Stimulated activated naive B cell treated with anti-CD40 and anti-IgM and Interleukin-4, amounts not matched to agents 10 μg/mL and 1 μg/mL and 100 μg/mL, for 72 hours (primary cell): ENCODE results near the gene SLC25A41.
"Not testable (repeated sequence)": the region's sequence is repeated elsewhere in the genome, so short reads cannot be mapped to it uniquely, and the experiment has no call there.

Experiments used
- ATAC-seq, 2 donors: fragments of 150-1000 bp; cut with Tn5 transposase; replicated peaks; 2 replicates each; pipeline ENCODE4 v1.10.0; 2021; ENCODE audit warnings: moderate library complexity in 1 of 2
- DNase-seq: peaks from one replicate; pipeline ENCODE4 v3.0.0; 2021
- H3K27ac Mint-ChIP-seq: one replicate; pipeline ENCODE4 v1.8.0; 2022; ENCODE audit warnings: mild to moderate bottlenecking, mixed read lengths
- H3K27me3 Mint-ChIP-seq, 2 donors: one replicate each; pipeline ENCODE4 v1.8.0; 2022; ENCODE audit warnings: mixed read lengths in 2 of 2
- H3K36me3 Mint-ChIP-seq, 2 donors: one replicate each; pipeline ENCODE4 v1.8.0; 2022; ENCODE audit warnings: mixed read lengths in 2 of 2, mild to moderate bottlenecking in 1 of 2
- H3K4me1 Mint-ChIP-seq, 2 donors: one replicate each; pipeline ENCODE4 v1.8.0; 2022; ENCODE audit warnings: mixed read lengths in 2 of 2, mild to moderate bottlenecking in 1 of 2
- H3K4me3 Mint-ChIP-seq, 2 donors: one replicate each; pipeline ENCODE4 v1.8.0; 2022; ENCODE audit warnings: mild to moderate bottlenecking in 2 of 2, mixed read lengths in 2 of 2, moderate library complexity in 1 of 2
- H3K9me3 Mint-ChIP-seq, 2 donors: one replicate each; pipeline ENCODE4 v1.8.0; 2022; ENCODE audit warnings: mixed read lengths in 2 of 2, mild to moderate bottlenecking in 1 of 2

SLC25A41 gene

DNA sequence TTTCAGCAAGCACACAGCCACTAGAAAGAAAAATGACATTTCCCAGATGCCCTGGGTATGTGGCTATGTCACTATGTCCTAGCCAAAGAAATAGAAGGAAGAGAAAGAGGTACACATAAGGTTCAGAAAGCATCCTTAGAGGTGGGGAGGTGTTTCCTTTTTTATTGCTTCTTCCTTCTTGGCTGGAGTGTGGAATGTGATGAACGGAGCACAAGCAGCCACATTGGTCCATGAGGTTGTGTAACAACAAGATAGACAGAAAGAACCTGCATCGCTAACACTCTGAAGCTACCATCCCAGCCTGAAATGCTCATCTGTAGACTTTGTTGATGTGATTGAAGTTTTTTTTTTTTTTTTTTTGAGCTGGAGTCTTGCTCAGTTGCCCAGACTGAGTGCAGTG, 19.3 kb upstream of the SLC25A41 start:
- Mint-ChIP-seq H3K27me3 (no peaks in the 10 kb centered on the region), H3K27ac (no peak overlapping the region), H3K9me3 (peaks cover 0 to 7% of the 10 kb centered on the region in 2 donors), H3K36me3 (peaks cover 23 to 44% of the 10 kb centered on the region in 2 donors), H3K4me3 (no peak overlapping the region), H3K4me1 (peaks cover 7% of the 10 kb centered on the region in 2 donors)
- no peak for DNase-seq
- no peak for ATAC-seq

DNA sequence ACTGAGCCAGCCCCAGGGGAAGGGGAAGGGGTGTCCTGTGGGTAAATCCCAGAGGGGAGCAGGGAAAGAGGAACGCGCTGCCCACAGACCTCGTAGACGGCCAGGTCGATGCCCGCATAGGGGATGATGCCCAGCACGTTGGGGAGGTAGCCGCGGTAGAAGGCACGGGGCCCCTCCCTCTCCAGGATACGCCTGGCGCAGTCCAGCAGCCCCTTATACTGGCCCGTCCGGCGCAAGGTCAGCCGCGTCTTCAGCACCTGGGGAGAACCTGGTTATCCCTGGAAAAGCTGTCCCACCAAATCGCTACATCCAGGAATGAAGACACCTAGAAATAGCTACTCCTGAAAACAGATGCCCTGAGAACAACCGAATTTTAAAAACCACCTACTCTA, 18.7 kb upstream of the SLC25A41 start:
- Mint-ChIP-seq H3K27ac (no peak overlapping the region), H3K36me3 (peaks cover 23 to 44% of the 10 kb centered on the region in 2 donors)

GRCh38 chr19:6451583-6452222, 18.1 kb upstream of the SLC25A41 start:
- Mint-ChIP-seq H3K4me3 (no peak overlapping the region), H3K9me3 (peaks cover 0 to 7% of the 10 kb centered on the region in 2 donors), H3K4me1 (peaks cover 0 to 5% of the 10 kb centered on the region in 2 donors), H3K27ac (no peak overlapping the region), H3K36me3 (peaks cover 23 to 46% of the 10 kb centered on the region in 2 donors), H3K27me3 (no peaks in the 10 kb centered on the region)
- no peak for DNase-seq
- peak; percentile 53 to 57 for ATAC-seq

More for the DNA sequence above, 18.7 kb upstream of the SLC25A41 start:
- ATAC-seq (no peak), DNase-seq (no peak)
- Mint-ChIP-seq H3K9me3 (peaks cover 0 to 7% of the 10 kb centered on the region in 2 donors), H3K27me3 (no peaks in the 10 kb centered on the region), H3K4me3 (no peak overlapping the region), H3K4me1 (peaks cover under 1 to 5% of the 10 kb centered on the region in 2 donors)

- Mint-ChIP-seq H3K27ac (no peak overlapping the region), H3K36me3 (peaks cover 21 to 50% of the 10 kb centered on the region in 2 donors), H3K4me1 (peaks cover 0 to 5% of the 10 kb centered on the region in 2 donors), H3K27me3 (no peaks in the 10 kb centered on the region), H3K9me3 (peaks cover 0 to 7% of the 10 kb centered on the region in 2 donors), H3K4me3 (no peak overlapping the region)
- ATAC-seq (no peak), DNase-seq (no peak)
These were observed 16.6 kb upstream of the SLC25A41 start for GRCh38 chr19:6450166-6450565.

DNA sequence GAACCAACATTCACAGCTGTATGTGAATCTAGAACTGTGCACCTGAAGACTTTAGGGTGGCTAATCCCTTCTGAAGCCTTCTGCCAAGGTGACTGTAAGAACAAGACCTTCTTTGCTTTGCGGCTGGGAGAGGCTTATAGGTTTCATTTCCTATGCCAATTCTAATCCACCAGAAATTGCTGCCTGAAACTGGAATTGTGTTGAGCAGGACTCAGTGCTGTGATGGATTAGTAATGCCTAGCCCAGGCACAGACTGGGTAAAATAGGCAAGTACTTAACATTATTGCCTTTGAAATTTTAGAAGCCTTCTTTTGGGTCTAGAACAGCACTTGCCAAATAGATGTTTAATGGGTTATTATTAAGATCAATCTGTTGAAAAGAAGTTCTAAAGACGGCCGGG, 14.5 kb upstream of the SLC25A41 start:
- Mint-ChIP-seq H3K27ac (no peak overlapping the region), H3K4me1 (peaks cover 0 to 5% of the 10 kb centered on the region in 2 donors), H3K9me3 (no peaks in the 10 kb centered on the region), H3K27me3 (no peaks in the 10 kb centered on the region), H3K4me3 (no peak overlapping the region), H3K36me3 (peaks cover 10 to 32% of the 10 kb centered on the region in 2 donors)
- ATAC-seq (no peak), DNase-seq (no peak)

DNA sequence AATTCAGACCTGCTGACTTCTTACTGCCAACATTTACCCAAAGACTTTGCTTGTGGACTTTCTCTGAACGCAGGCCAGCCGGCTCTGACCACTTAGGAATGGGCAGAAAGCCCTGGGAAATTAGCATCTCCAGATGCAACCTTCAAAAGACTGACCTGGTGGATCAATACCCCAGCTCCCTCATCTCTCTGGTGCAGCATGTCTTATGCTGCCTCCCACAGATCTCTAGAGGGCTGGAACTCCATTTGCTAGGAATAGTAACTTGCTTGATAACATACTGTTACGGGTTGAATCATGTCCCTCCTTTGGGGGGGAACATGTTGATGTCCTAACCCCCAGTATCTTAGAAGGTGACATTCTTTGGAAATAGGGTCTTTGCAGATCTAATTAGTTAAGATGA, 12.9 kb upstream of the SLC25A41 start:
- Mint-ChIP-seq H3K4me3 (no peak overlapping the region), H3K27ac (no peak overlapping the region), H3K27me3 (no peaks in the 10 kb centered on the region), H3K36me3 (peaks cover 10 to 26% of the 10 kb centered on the region in 2 donors), H3K9me3 (no peaks in the 10 kb centered on the region), H3K4me1 (peaks cover 0 to 2% of the 10 kb centered on the region in 2 donors)
- DNase-seq (no peak), ATAC-seq (no peak)

DNA sequence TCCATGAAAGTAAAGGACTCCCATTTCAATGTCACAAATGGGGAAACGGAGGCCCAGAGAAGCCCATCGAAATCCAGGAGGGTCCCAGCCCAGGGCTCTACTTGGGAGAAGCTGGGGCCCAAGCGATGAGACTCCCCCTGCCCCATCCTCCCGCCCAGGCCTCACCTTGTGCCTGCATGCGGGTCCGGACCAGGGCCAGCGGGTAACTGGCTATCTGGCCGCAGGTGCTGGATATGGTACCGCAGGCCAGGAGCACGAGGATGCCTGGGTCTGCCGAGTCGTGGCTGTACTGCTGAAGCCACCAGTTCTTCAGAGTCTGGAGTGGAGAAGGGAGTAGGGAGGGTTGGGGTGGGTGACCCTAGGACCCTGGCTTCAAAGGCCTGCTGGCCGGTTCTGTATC, 10.4 kb upstream of the SLC25A41 start:
- ATAC-seq (no peak), DNase-seq (no peak)
- no peak overlapping the region for H3K4me3 Mint-ChIP-seq
- peaks cover 9 to 26% of the 10 kb centered on the region in 2 donors for H3K36me3 Mint-ChIP-seq
- no peaks in the 10 kb centered on the region for H3K9me3 Mint-ChIP-seq
- H3K27ac Mint-ChIP-seq, result no peak overlapping the region
- H3K4me1 Mint-ChIP-seq, result no peaks in the 10 kb centered on the region
- H3K27me3 Mint-ChIP-seq, result no peaks in the 10 kb centered on the region

DNA sequence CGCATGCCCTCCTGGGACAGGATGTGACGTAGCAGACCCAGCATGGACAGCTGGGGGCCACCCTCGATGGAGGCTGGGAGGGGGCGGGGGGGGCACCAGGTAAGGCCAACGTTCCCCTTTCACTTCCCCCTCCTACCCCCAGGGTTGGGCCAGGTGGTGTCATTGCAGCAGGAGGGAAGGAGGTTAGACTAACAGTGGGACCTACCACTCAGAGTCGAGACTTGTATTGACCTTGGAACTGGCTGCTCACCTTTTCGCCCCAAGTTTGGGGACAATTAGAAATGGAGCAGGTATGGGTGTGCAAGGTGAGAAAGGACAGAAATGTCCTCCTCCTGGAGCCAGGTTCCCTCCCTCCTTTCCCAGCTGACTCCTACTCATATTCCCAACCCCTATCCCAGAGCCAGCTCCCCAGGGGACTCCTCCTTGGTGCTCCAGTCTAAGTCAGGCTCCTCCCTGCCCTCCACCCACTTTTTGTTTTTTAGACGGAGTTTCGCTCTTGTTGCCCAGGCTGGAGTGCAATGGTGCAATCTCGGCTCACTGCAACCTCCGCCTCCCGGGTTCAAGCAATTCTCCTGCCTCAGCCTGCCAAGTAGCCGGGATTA, 8.6 kb upstream of the SLC25A41 start:
- Mint-ChIP-seq H3K9me3 (no peaks in the 10 kb centered on the region), H3K4me3 (no peak overlapping the region), H3K4me1 (no peaks in the 10 kb centered on the region), H3K36me3 (peaks cover 9 to 26% of the 10 kb centered on the region in 2 donors), H3K27ac (no peak overlapping the region), H3K27me3 (peaks cover 0 to 4% of the 10 kb centered on the region in 2 donors)
- no peak for DNase-seq
- no peak for ATAC-seq

DNA sequence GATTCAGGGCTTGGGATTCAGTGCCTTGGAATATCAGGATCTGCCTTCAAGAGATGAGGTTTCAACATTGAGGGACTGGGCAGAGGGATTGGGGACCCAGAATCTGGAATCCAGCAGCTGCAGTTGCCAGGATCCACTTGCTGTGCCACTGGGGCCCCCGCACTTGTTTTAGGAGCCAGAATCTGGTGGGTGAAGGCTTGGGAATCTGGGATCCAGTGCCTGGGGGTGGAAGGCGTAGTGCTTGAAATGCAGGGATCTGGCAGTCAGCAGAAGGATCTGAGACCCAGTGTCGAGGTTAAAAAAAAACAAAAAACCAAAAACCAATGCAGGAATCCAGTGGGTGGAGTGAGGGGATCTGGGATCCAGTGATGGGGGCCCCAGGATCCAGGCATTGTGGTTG, 7.3 kb upstream of the SLC25A41 start:
- H3K4me3 Mint-ChIP-seq, result no peak overlapping the region
- DNase-seq (no peak), ATAC-seq (no peak)
- no peaks in the 10 kb centered on the region for H3K4me1 Mint-ChIP-seq
- no peaks in the 10 kb centered on the region for H3K9me3 Mint-ChIP-seq
- peaks cover 5 to 17% of the 10 kb centered on the region in 2 donors for H3K36me3 Mint-ChIP-seq
- H3K27ac Mint-ChIP-seq, result no peak overlapping the region
- H3K27me3 Mint-ChIP-seq, result peaks cover 0 to 4% of the 10 kb centered on the region in 2 donors

DNA sequence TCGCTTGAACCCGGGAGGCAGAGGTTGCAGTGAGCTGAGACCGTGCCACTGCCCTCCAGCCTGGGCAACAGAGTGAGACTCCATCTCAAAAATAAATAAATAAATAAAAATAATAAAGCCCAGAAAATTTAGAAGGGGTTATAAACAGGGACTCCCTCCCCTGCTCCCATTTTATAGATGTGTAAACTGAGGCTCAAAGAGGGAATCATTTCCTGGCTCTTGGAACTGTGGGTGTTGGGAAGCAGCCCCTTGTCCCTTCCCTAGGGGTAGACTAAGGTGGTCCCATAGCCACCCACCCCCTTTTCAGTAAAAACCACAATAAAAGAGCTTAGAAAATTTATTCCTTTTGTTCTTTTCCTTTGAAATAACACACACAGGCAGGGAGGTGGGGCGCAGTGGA, 6.2 kb upstream of the SLC25A41 start:
- Mint-ChIP-seq H3K27me3 (peaks cover 0 to 4% of the 10 kb centered on the region in 2 donors), H3K36me3 (peaks cover 0 to 8% of the 10 kb centered on the region in 2 donors), H3K4me1 (no peaks in the 10 kb centered on the region), H3K4me3 (no peak overlapping the region), H3K27ac (no peak overlapping the region), H3K9me3 (no peaks in the 10 kb centered on the region)
- ATAC-seq (no peak), DNase-seq (no peak)

- DNase-seq, result no peak
- peaks cover 0 to 2% of the 10 kb centered on the region in 2 donors for H3K27me3 Mint-ChIP-seq
- peaks cover 0 to 2% of the 10 kb centered on the region in 2 donors for H3K36me3 Mint-ChIP-seq
- peaks cover 0 to 7% of the 10 kb centered on the region in 2 donors for H3K4me1 Mint-ChIP-seq
- H3K27ac Mint-ChIP-seq, result no peak overlapping the region
- H3K9me3 Mint-ChIP-seq, result peaks cover 0 to 3% of the 10 kb centered on the region in 2 donors
- ATAC-seq, result no peak
- H3K4me3 Mint-ChIP-seq, result no peak overlapping the region
These were observed 398 bp downstream of the SLC25A41 start for GRCh38 chr19:6433165-6433564.

- H3K36me3 Mint-ChIP-seq, result peaks cover 0 to 2% of the 10 kb centered on the region in 2 donors
- no peaks in the 10 kb centered on the region for H3K27me3 Mint-ChIP-seq
- no peak overlapping the region for H3K4me3 Mint-ChIP-seq
- peaks cover 0 to 3% of the 10 kb centered on the region in 2 donors for H3K9me3 Mint-ChIP-seq
- H3K4me1 Mint-ChIP-seq, result peaks cover 0 to 7% of the 10 kb centered on the region in 2 donors
- no peak for ATAC-seq
- no peak for DNase-seq
- H3K27ac Mint-ChIP-seq, result no peak overlapping the region
These were observed 1.7 kb downstream of the SLC25A41 start for GRCh38 chr19:6431891-6432290.

GRCh38 chr19:6429419-6430221, 3.9 kb downstream of the SLC25A41 start:
- no peak overlapping the region for H3K4me3 Mint-ChIP-seq

GRCh38 chr19:6428692-6429418, 4.7 kb downstream of the SLC25A41 start:
- ATAC-seq, H3K36me3 Mint-ChIP-seq, H3K27ac Mint-ChIP-seq, DNase-seq, H3K9me3 Mint-ChIP-seq, H3K4me3 Mint-ChIP-seq, H3K27me3 Mint-ChIP-seq: not testable (repeated sequence)
- H3K4me1 Mint-ChIP-seq, result peaks cover 4 to 16% of the 10 kb centered on the region in 2 donors

More at GRCh38 chr19:6429419-6430221, 3.9 kb downstream of the SLC25A41 start:
- Mint-ChIP-seq H3K4me1 (peaks cover 4 to 15% of the 10 kb centered on the region in 2 donors), H3K27ac (no peak overlapping the region), H3K27me3 (no peaks in the 10 kb centered on the region), H3K9me3 (peaks cover 0 to 5% of the 10 kb centered on the region in 2 donors), H3K36me3 (peaks cover 0 to 2% of the 10 kb centered on the region in 2 donors)
- ATAC-seq, result no peak
- no peak for DNase-seq
